Mesenchymal stem cell (in vitro differentiated cells and primary cell): ENCODE measurements around the gene CRIP3.
A peak's percentile ranks its signal among the peaks of the same experiment; 100 is the strongest.

ENCODE experiments used
- DNase-seq: peaks from one replicate; pipeline ENCODE4 v3.0.0-alpha.2; 2013
- H2AFZ ChIP-seq: one replicate; pipeline ENCODE4 v1.6.1; 2013; ENCODE audit warnings: low read depth, mild to moderate bottlenecking, control low read depth, inconsistent platforms, low read length, moderate library complexity
- H2AK5ac ChIP-seq: 2 replicates; pipeline ENCODE4 v1.6.1; 2013; ENCODE audit warnings: low read length, moderate library complexity, mild to moderate bottlenecking, inconsistent platforms; ENCODE audit not compliant: severe bottlenecking
- H2BK120ac ChIP-seq: one replicate; pipeline ENCODE4 v1.6.1; 2013; ENCODE audit warnings: low read depth, mild to moderate bottlenecking, inconsistent platforms, low read length, moderate library complexity
- H2BK12ac ChIP-seq, 2 experiments: one replicate each; pipeline ENCODE4 v1.6.1; 2013; ENCODE audit warnings: inconsistent platforms in 2 of 2, low read length in 2 of 2, mild to moderate bottlenecking in 2 of 2, moderate library complexity in 2 of 2, control low read depth in 1 of 2
- H2BK15ac ChIP-seq: one replicate; pipeline ENCODE4 v1.6.1; 2013; ENCODE audit warnings: mild to moderate bottlenecking, low read depth, inconsistent platforms; ENCODE audit not compliant: poor library complexity, severe bottlenecking
- H2BK5ac ChIP-seq: 2 replicates; pipeline ENCODE4 v1.6.1; 2013; ENCODE audit warnings: low read depth, mild to moderate bottlenecking, low read length, control low read depth, inconsistent platforms; ENCODE audit not compliant: poor library complexity, severe bottlenecking
- H3K14ac ChIP-seq, 2 experiments: one replicate each; pipeline ENCODE4 v1.6.1; 2013; ENCODE audit warnings: inconsistent platforms in 2 of 2, low read length in 2 of 2, control low read depth in 1 of 2, mild to moderate bottlenecking in 1 of 2, moderate library complexity in 1 of 2
- H3K18ac ChIP-seq, 2 experiments: one replicate each; pipeline ENCODE4 v1.6.1; 2013; ENCODE audit warnings: inconsistent platforms in 2 of 2, low read length in 2 of 2, control low read depth in 1 of 2, low read depth in 1 of 2, mild to moderate bottlenecking in 1 of 2
- H3K23ac ChIP-seq, 2 experiments: one replicate each; pipeline ENCODE4 v1.6.1; 2013; ENCODE audit warnings: inconsistent platforms in 2 of 2, low read length in 2 of 2, mild to moderate bottlenecking in 2 of 2, moderate library complexity in 2 of 2, control low read depth in 1 of 2
- H3K27ac ChIP-seq: 2 replicates; pipeline ENCODE4 v1.5.1; 2013; ENCODE audit warnings: mild to moderate bottlenecking, moderate library complexity, low read length, control low read depth, inconsistent platforms; ENCODE audit not compliant: poor library complexity, severe bottlenecking
- H3K27me3 ChIP-seq, 2 experiments: 2 replicates each; pipeline versions ENCODE4 v1.6.1 to v1.7.0; 2013; ENCODE audit warnings: low read length in 2 of 2, mild to moderate bottlenecking in 2 of 2, moderate library complexity in 2 of 2, control low read depth in 1 of 2, inconsistent platforms in 1 of 2; ENCODE audit not compliant: control insufficient read depth in 1 of 2, insufficient read depth in 1 of 2
- H3K36me3 ChIP-seq, 2 experiments: 2 replicates each; pipeline versions ENCODE4 v1.6.1 to v1.7.0; 2013; ENCODE audit warnings: low read length in 2 of 2, control low read depth in 1 of 2, inconsistent platforms in 1 of 2, low read depth in 1 of 2, mild to moderate bottlenecking in 1 of 2; ENCODE audit not compliant: insufficient read depth in 2 of 2, control insufficient read depth in 1 of 2
- H3K4ac ChIP-seq, 2 experiments: one replicate each; pipeline ENCODE4 v1.6.1; 2013; ENCODE audit warnings: inconsistent platforms in 2 of 2, low read length in 2 of 2, mild to moderate bottlenecking in 2 of 2, moderate library complexity in 2 of 2, control low read depth in 1 of 2, low read depth in 1 of 2
- H3K4me1 ChIP-seq: 2 replicates; pipeline ENCODE4 v1.6.1; 2013; ENCODE audit warnings: low read depth, low read length, control low read depth; ENCODE audit not compliant: control insufficient read depth, insufficient read depth
- H3K4me2 ChIP-seq: 2 replicates; pipeline ENCODE4 v1.6.1; 2013; ENCODE audit warnings: low read length, mild to moderate bottlenecking, inconsistent platforms; ENCODE audit not compliant: poor library complexity, severe bottlenecking
- H3K4me3 ChIP-seq, 2 experiments: 2 replicates each; pipeline versions ENCODE4 v1.5.1 to v1.7.0; 2013; ENCODE audit warnings: low read length in 2 of 2, mild to moderate bottlenecking in 2 of 2, control low read depth in 1 of 2, low read depth in 1 of 2; ENCODE audit not compliant: insufficient read depth in 1 of 2
- H3K79me1 ChIP-seq: replicated peaks from 2 replicates; pipeline ENCODE4 v1.6.1; 2013; ENCODE audit warnings: mild to moderate bottlenecking, control low read depth, low read length, inconsistent platforms; ENCODE audit not compliant: poor library complexity, severe bottlenecking
- H3K9ac ChIP-seq: 2 replicates; pipeline ENCODE4 v1.7.0; 2013; ENCODE audit warnings: mild to moderate bottlenecking, low read length, moderate library complexity
- H3K9me3 ChIP-seq: 2 replicates; pipeline ENCODE4 v1.7.0; 2013; ENCODE audit warnings: mild to moderate bottlenecking, low read length; ENCODE audit not compliant: control insufficient read depth
- H4K8ac ChIP-seq: one replicate; pipeline ENCODE4 v1.6.1; 2013; ENCODE audit warnings: inconsistent platforms, mild to moderate bottlenecking, low read length, moderate library complexity
- H4K91ac ChIP-seq: one replicate; pipeline ENCODE4 v1.6.1; 2013; ENCODE audit warnings: mild to moderate bottlenecking, low read length, inconsistent platforms
- WGBS: methylation state at CpG from one replicate; pipeline ENCODE4 v1.1.7; 2013; ENCODE audit warnings: mixed read lengths; 5-methylcytosine and 5-hydroxymethylcytosine counted together

Gene CRIP3

DNA sequence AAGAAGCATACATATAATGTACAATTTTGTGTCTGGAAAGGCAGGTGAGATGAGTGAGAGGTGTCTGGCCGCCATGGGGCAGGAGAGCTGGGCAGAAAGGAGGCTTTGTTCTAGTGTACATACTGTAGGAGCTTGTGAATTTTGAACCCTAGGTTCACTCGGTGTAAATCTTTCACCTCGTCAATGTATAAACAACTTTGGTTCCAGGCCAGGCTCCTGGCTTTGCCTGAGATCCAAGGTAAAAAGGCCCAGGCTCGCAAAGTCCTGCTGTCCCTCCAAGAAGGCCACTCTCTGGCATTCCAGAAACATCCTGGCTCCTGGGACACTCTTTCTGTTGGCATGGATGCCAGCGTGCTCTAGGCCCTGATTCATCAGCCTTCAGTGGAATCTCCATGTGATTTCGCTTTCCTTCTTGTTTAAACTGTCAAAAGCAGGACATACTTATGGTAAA lies 17.7 kb downstream of the CRIP3 start:
- no peak overlapping the region for H3K23ac ChIP-seq
- H2BK120ac ChIP-seq: no peak overlapping the region
- no peak overlapping the region for H3K27ac ChIP-seq
- H3K4me2 ChIP-seq: no peak overlapping the region
- H3K14ac ChIP-seq: no peak overlapping the region
- H3K18ac ChIP-seq: no peak overlapping the region
- no peak overlapping the region for H3K4me3 ChIP-seq
- WGBS: 78% methylated on average over 6 of the region's 6 CpGs
- H3K9ac ChIP-seq: no peak overlapping the region
- H2BK15ac ChIP-seq: no peak overlapping the region
- DNase-seq: no peak
- no peak overlapping the region for H4K8ac ChIP-seq
- no peak overlapping the region for H2BK12ac ChIP-seq
- no peak overlapping the region for H2BK5ac ChIP-seq
- no peaks in the 10 kb centered on the region for H3K9me3 ChIP-seq
- H3K4ac ChIP-seq: no peak overlapping the region
- H3K79me1 ChIP-seq: no peaks in the 10 kb centered on the region
- no peaks in the 10 kb centered on the region for H3K4me1 ChIP-seq
- H3K36me3 ChIP-seq: no peaks in the 10 kb centered on the region
- peaks cover 13 to 29% of the 10 kb centered on the region in 2 experiments for H3K27me3 ChIP-seq
- no peak overlapping the region for H2AFZ ChIP-seq
- no peak overlapping the region for H2AK5ac ChIP-seq
- no peak overlapping the region for H4K91ac ChIP-seq

DNA sequence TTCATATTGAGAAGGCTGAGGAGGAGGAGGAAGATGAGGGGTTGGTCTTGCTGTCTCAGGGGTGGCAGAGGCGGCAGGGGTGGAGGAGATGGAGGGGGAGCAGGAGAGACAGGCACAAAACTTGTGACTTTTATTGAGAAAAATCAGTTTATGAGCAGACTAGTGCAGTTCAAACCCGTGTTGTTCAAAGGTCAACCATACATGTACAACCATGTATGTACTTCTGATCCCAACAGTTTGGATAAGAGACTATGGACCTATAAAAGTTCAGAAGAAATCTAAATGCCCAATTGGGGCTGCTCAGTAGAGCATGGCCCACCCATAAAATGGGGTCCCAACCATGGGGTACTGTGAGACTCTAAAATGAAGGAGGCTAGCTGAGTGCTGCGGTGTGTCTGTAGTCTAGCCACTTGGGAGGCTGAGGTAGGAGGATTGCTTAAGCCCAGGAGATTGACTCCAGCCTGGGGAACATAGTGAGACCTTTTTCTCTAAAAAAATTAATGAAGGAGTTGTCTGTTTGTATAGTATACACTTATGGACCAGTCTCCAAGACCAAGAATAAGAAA lies 18.2 kb downstream of the CRIP3 start:
- Histone ChIP-seq H3K4me3 (no peak overlapping the region), H3K9me3 (no peaks in the 10 kb centered on the region), H2BK15ac (no peak overlapping the region), H3K27ac (no peak overlapping the region), H4K91ac (no peak overlapping the region), H2AK5ac (no peak overlapping the region), H3K4me2 (no peak overlapping the region), H2BK120ac (no peak overlapping the region), H3K9ac (no peak overlapping the region), H2BK12ac (no peak overlapping the region), H3K4me1 (peaks cover under 1% of the 10 kb centered on the region), H3K36me3 (no peaks in the 10 kb centered on the region), H2BK5ac (no peak overlapping the region), H3K18ac (no peak overlapping the region), H4K8ac (no peak overlapping the region), H3K23ac (no peak overlapping the region), H3K27me3 (peaks cover 18 to 34% of the 10 kb centered on the region in 2 experiments), H2AFZ (no peak overlapping the region), H3K14ac (no peak overlapping the region), H3K4ac (no peak overlapping the region), H3K79me1 (no peaks in the 10 kb centered on the region)
- no peak for DNase-seq
- WGBS: 88% methylated on average over 3 of the region's 3 CpGs

DNA sequence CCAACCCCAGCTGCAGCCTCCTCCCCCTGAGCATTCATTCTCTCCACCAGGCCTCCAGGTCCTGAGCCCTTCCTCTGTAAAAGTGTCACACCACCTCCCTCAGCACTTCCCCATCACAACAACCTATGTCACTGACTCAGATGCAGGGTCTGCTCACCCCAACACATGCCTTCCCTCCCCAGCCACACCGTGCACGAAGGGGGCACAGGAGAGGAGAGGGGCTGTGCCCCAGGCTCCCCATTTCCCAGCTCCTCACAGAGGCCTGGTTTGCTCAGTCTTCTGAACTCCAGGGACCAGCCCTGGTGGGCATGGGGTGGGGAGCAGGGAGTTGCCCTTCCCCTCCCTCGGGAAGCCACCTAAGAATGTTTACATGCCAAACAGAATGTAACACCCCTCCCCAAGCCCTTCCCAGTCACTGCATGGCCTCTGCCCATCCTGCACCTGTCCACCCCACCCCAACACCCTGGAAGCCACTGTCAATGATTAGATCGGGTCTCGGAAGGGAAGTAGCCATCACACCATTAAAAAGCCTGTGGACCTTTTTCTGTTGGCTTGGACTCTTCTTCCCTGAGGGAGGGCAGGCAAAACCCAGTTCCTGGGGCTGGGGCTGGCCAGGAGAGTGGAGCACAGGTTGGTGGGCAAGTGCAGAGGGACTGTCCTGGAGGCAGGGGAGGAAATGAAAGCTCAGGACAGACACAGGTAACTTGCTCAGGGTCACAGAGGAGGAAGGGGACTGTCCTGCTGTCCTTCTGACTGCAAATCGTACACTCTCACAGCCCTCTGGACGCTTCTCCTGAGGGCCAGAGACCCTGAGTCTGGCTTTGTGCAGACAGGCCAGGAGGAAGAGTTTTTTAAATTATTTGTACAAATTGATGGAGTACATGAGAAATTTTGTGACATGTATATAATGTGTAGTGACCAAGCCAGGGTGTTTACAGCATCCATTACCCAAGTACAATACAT lies 20.6 kb downstream of the CRIP3 start:
- Histone ChIP-seq H3K4me3 (no peak overlapping the region), H2BK5ac (no peak overlapping the region), H2BK120ac (no peak overlapping the region), H4K8ac (no peak overlapping the region), H3K27ac (no peak overlapping the region), H2AK5ac (no peak overlapping the region), H3K18ac (no peak overlapping the region), H3K23ac (no peak overlapping the region), H3K4me2 (no peak overlapping the region), H3K4ac (no peak overlapping the region), H3K27me3 (peaks cover 33 to 49% of the 10 kb centered on the region in 2 experiments), H2AFZ (no peak overlapping the region), H3K36me3 (no peaks in the 10 kb centered on the region), H3K9me3 (no peaks in the 10 kb centered on the region), H3K9ac (no peak overlapping the region), H2BK12ac (no peak overlapping the region), H3K14ac (peak overlapping the region in 1 of 2 experiments; percentile 64), H4K91ac (no peak overlapping the region), H3K79me1 (no peaks in the 10 kb centered on the region), H3K4me1 (peaks cover 4% of the 10 kb centered on the region), H2BK15ac (no peak overlapping the region)
- WGBS: 86% methylated on average over 5 of the region's 7 CpGs
- no peak for DNase-seq

DNA sequence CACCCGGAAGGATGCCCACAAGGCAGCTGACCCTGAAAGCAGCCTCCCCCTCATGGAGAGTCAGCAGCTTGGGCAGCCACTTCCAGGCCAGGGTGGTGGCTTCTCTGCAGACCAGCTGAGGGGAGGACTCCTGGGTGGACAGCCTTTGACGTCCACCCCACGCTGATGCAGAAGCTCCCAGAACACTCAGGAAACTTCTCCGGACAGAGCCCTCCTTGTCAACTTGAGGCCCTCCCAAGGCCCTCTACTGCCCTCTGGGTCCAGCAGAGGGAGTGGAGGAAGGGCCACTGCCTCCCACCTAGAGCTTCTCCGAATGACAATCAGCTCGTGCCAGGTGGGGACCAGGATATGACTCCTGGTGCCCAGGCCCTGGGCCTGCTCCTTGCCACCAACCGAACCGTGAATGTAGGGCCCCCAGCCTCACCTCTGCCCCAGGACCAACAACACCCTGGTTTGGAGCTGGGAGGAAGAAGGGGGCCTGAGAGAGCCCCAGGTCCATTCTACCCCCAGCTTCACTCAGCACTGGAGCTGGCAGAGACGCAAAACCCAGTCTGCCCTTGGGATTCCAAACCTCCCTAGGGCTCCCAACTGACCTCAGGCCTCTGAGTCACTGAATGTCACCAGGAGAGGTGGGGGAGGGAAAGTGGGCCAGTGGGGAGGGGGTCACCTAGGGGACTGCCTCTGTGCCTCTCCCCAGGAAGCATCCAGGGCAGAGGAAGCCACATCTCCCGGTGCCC lies 21.5 kb downstream of the CRIP3 start:
- Histone ChIP-seq H3K4ac (no peak overlapping the region), H3K36me3 (no peaks in the 10 kb centered on the region)

More for the DNA sequence above, 21.5 kb downstream of the CRIP3 start:
- Histone ChIP-seq H3K9ac (no peak overlapping the region), H2AK5ac (no peak overlapping the region), H3K27me3 (peaks cover 41 to 53% of the 10 kb centered on the region in 2 experiments), H3K23ac (no peak overlapping the region), H4K8ac (peak overlapping the region; percentile 17), H2BK12ac (no peak overlapping the region), H3K4me2 (no peak overlapping the region), H3K4me1 (peaks cover 4% of the 10 kb centered on the region), H3K9me3 (no peaks in the 10 kb centered on the region), H4K91ac (no peak overlapping the region), H2AFZ (no peak overlapping the region), H3K27ac (no peak overlapping the region), H3K79me1 (no peaks in the 10 kb centered on the region), H2BK120ac (no peak overlapping the region), H2BK15ac (no peak overlapping the region), H3K4me3 (no peak overlapping the region), H2BK5ac (no peak overlapping the region), H3K18ac (no peak overlapping the region), H3K14ac (no peak overlapping the region)
- DNase-seq: no peak
- WGBS: 79% methylated on average over 9 of the region's 10 CpGs
